Type B pancreatic cell (in vitro differentiated cells): ENCODE data around the gene IMP4. TPM values are rescaled to one million over a fixed set of nuclear protein-coding genes. Genes with fewer than 3 reads are reported as not detected.

Experiments
- DNase-seq: peaks from one replicate; pipeline ENCODE4 v3.0.0; 2021; ENCODE audit warnings: mixed read lengths; ENCODE audit not compliant: unreplicated experiment; ENCODE audit errors: extremely low spot score
- H3K27ac Mint-ChIP-seq: 2 replicates; pipeline ENCODE4 v1.8.0; 2021; ENCODE audit warnings: mild to moderate bottlenecking, mixed read lengths
- H3K27me3 Mint-ChIP-seq: 2 replicates; pipeline ENCODE4 v1.8.0; 2021; ENCODE audit warnings: mixed read lengths
- H3K36me3 Mint-ChIP-seq: 2 replicates; pipeline ENCODE4 v1.8.0; 2021; ENCODE audit warnings: mixed read lengths
- H3K4me1 Mint-ChIP-seq: one replicate; pipeline ENCODE4 v1.8.0; 2021; ENCODE audit warnings: mixed read lengths; ENCODE audit not compliant: unreplicated experiment
- H3K4me3 Mint-ChIP-seq: 2 replicates; pipeline ENCODE4 v1.8.0; 2021; ENCODE audit warnings: mild to moderate bottlenecking, mixed read lengths
- H3K9me3 Mint-ChIP-seq: 2 replicates; pipeline ENCODE4 v1.8.0; 2021; ENCODE audit warnings: mixed read lengths
- total RNA-seq: library from RNA; stranded (reverse); gene quantifications from 2 replicates; pipeline ENCODE4 v1.2.1, GENCODE V29; 2021; ENCODE audit warnings: low replicate concordance
- TF ChIP-seq, protein P1 (sequence below): fragments of 200-600 bp; sonication (generic); conservative IDR thresholded peaks from 2 replicates; pipeline ENCODE4 v1.5.0; 2021; ENCODE audit warnings: antibody characterized with exemption, mild to moderate bottlenecking

Gene IMP4
- total RNA-seq, 1 donor from 2014 or later: 53.6 TPM

DNA sequence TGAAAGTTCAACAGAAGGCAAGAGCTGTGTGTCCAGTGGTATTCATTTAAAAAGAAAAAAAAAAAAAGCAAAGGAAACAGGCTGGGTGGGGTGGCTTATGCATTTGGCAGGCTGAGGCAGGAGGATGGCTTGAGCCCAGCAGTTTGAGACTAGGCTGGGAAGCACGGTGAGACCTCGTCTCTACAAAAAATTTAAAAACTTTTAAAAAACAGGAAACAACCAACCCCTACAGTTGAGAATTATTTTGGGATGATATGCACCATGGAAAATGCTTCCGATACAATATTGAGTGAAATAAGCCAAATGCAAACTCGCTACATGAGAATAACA is 44.3 kb downstream of the IMP4 start:
- Mint-ChIP-seq H3K36me3 (no peaks in the 10 kb centered on the region), H3K4me1 (peaks cover 9% of the 10 kb centered on the region), H3K4me3 (no peak overlapping the region), H3K27me3 (peaks cover 8% of the 10 kb centered on the region), H3K9me3 (peaks cover 4% of the 10 kb centered on the region), H3K27ac (no peak overlapping the region)
- TF ChIP-seq, protein P1, sequence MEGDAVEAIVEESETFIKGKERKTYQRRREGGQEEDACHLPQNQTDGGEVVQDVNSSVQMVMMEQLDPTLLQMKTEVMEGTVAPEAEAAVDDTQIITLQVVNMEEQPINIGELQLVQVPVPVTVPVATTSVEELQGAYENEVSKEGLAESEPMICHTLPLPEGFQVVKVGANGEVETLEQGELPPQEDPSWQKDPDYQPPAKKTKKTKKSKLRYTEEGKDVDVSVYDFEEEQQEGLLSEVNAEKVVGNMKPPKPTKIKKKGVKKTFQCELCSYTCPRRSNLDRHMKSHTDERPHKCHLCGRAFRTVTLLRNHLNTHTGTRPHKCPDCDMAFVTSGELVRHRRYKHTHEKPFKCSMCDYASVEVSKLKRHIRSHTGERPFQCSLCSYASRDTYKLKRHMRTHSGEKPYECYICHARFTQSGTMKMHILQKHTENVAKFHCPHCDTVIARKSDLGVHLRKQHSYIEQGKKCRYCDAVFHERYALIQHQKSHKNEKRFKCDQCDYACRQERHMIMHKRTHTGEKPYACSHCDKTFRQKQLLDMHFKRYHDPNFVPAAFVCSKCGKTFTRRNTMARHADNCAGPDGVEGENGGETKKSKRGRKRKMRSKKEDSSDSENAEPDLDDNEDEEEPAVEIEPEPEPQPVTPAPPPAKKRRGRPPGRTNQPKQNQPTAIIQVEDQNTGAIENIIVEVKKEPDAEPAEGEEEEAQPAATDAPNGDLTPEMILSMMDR: no peak
- no peak for DNase-seq

DNA sequence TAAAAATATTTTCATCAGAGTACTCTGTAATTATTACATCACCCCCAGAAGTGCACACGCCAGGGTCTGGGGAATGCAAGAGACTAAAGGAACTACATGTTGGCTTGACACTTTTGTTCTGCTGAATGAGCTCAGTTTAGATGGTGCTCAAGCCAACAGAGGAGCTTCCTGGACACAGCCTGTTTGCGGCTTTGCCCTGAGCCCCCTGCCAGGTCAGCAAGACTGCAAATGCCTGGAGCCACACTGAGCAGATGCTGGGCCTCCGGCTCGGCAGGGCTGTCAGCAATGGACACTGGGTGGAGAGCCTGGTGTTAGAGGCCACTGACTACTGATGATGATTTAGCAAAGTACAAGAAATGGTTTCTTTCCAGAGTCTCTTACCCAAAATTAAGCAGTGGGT is 45.1 kb downstream of the IMP4 start:
- peaks cover 12% of the 10 kb centered on the region for H3K4me1 Mint-ChIP-seq
- peaks cover 4% of the 10 kb centered on the region for H3K9me3 Mint-ChIP-seq
- no peak for DNase-seq
- no peak overlapping the region for H3K27ac Mint-ChIP-seq
- H3K4me3 Mint-ChIP-seq: no peak overlapping the region
- no peaks in the 10 kb centered on the region for H3K36me3 Mint-ChIP-seq
- TF ChIP-seq, protein P1: no peak
- peaks cover 11% of the 10 kb centered on the region for H3K27me3 Mint-ChIP-seq

DNA sequence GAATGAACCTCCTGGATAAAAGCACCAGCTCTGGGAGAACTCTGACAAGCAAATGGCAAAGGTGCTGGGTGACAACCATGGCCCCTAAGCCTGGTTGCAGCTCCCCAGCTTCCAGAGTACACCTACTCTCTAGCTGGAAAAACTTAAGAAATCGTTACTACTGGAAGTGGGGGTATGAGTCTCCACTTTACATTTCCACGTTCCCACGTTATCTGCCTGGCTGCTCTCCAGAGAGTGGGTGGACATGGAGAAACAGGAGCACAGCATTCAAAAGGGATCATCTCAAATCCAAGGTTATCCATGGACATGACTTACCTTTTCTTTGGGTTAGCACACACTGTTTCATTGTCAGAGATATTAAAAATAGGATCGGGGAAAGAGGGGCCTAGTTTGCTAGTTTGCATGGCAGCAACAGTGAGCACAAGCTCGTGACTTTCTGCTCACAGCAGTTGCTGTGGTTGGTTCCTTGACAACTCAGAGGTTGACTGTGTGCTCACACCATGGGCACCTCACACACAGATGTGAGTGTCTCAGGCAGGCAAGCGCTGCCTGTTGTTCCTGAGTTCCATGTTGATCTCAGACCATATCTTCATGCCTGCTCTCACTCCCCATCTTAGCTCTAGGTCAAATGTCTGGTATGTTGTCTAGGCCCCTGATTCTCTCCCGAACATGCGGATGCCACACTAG is 45.7 kb downstream of the IMP4 start:
- DNase-seq: no peak
- peaks cover 11% of the 10 kb centered on the region for H3K27me3 Mint-ChIP-seq
- TF ChIP-seq, protein P1: no peak
- no peak overlapping the region for H3K27ac Mint-ChIP-seq
- peaks cover 4% of the 10 kb centered on the region for H3K9me3 Mint-ChIP-seq
- no peaks in the 10 kb centered on the region for H3K36me3 Mint-ChIP-seq
- H3K4me3 Mint-ChIP-seq: no peak overlapping the region
- H3K4me1 Mint-ChIP-seq: peaks cover 12% of the 10 kb centered on the region

DNA sequence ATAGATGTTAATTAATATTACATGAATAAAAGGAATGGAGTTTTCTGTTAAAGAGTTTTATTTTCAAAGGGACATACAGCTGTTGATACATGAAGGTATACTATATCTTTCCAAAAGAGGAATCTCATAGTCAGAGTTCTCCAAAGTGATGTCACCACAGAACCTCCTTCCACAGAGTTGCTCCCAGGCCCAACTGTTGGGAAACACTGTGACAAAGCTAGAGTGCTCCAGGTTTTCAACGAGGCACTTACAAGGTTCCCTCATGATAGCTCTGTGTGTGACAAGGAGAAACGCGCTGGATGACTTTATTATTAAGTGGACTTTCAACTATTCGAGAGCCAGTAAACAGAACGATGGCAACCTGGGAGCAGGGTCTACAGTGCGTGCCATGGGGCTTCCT is 46.7 kb downstream of the IMP4 start:
- H3K9me3 Mint-ChIP-seq: peaks cover 4% of the 10 kb centered on the region
- TF ChIP-seq, protein P1: no peak
- no peak for DNase-seq
- no peak overlapping the region for H3K4me3 Mint-ChIP-seq
- H3K4me1 Mint-ChIP-seq: peaks cover 12% of the 10 kb centered on the region
- no peaks in the 10 kb centered on the region for H3K36me3 Mint-ChIP-seq
- no peak overlapping the region for H3K27ac Mint-ChIP-seq
- peaks cover 14% of the 10 kb centered on the region for H3K27me3 Mint-ChIP-seq

DNA sequence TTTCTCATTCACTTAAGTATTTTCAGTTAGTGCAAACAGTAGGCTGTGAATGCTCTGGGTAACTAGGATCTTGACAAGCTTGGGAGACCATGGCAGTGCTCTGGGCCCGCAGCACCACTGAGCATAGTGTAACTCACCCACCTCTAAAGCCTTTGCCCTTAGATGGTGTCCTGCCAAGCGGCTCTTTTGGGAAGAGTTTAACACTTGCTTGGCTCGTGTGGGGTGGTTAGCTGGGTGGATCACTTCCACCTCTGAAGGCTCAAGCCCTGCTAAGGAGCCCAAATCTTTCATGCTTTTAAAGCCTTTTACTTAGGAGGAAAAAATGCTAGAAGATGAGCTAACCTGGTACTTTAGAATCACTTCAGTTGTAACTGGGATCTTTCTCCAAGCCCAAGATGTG is 47.1 kb downstream of the IMP4 start:
- H3K27ac Mint-ChIP-seq: no peak overlapping the region
- peaks cover 12% of the 10 kb centered on the region for H3K4me1 Mint-ChIP-seq
- H3K36me3 Mint-ChIP-seq: no peaks in the 10 kb centered on the region
- TF ChIP-seq, protein P1: no peak
- peaks cover 14% of the 10 kb centered on the region for H3K27me3 Mint-ChIP-seq
- H3K9me3 Mint-ChIP-seq: peaks cover 4% of the 10 kb centered on the region
- DNase-seq: no peak
- peak overlapping the region; percentile 22 for H3K4me3 Mint-ChIP-seq
